ENCODE data around the gene CCDC187. TPM values are rescaled to one million over a fixed set of nuclear protein-coding genes. Genes with fewer than 3 reads are reported as not detected.

CCDC187 gene
- total RNA-seq, 6 experiments from 2014 or later: 0.09 to 0.80 (median 0.62) TPM; not detected in 3

- Histone ChIP-seq H3K36me3 (peaks cover 0 to 4% (median 0%) of the 10 kb centered on the region in 4 donors), H3K27ac (no peak overlapping the region), H3K27me3 (peaks cover 0 to 6% of the 10 kb centered on the region in 2 donors), H3K4me1 (peaks cover 0 to 26% (median 0%) of the 10 kb centered on the region in 4 donors), H3K9me3 (no peaks in the 10 kb centered on the region), H3K4me3 (no peak overlapping the region)
- intact Hi-C loops (cut with DNase I): no loop called here
- DNase-seq (no peak), ATAC-seq (no peak)
- 88% methylated on average over 6 of the region's 17 CpGs for WGBS (ENCODE audit: insufficient coverage, low coverage, low lambda C conversion rate, missing lambda C conversion rate)
- TF ChIP-seq POLR2A (IDR thresholded peaks at IDR 0.05): no peak
- no peak for TF ChIP-seq CTCF (IDR thresholded peaks at IDR 0.05)
Measured at GRCh38 chr9:136209232-136209631, 94.7 kb downstream of the CCDC187 start.

- peaks cover 0 to 26% (median 0%) of the 10 kb centered on the region in 4 donors for H3K4me1 ChIP-seq
- no peaks in the 10 kb centered on the region for H3K9me3 ChIP-seq
- no peak overlapping the region for H3K4me3 ChIP-seq
- H3K36me3 ChIP-seq: peaks cover 0 to 4% (median 0%) of the 10 kb centered on the region in 4 donors
- TF ChIP-seq CTCF (IDR thresholded peaks at IDR 0.05) (no peak), POLR2A (IDR thresholded peaks at IDR 0.05) (no peak)
- H3K27ac ChIP-seq: no peak overlapping the region
- WGBS (ENCODE audit: insufficient coverage, low coverage, low lambda C conversion rate, missing lambda C conversion rate): 91% methylated on average over 8 of the region's 17 CpGs
- no peak for DNase-seq
- no peak for ATAC-seq
- intact Hi-C loops (cut with DNase I): no loop called here
- H3K27me3 ChIP-seq: peaks cover 0 to 12% of the 10 kb centered on the region in 2 donors
Measured at GRCh38 chr9:136208675-136209074, 95.2 kb downstream of the CCDC187 start.

GRCh38 chr9:136207616-136208015, 96.3 kb downstream of the CCDC187 start:
- no peak overlapping the region for H3K27ac ChIP-seq
- DNase-seq (no peak), ATAC-seq (no peak)
- H3K9me3 ChIP-seq: no peaks in the 10 kb centered on the region
- intact Hi-C loops (cut with DNase I): no loop called here
- peaks cover 0 to 26% (median 0%) of the 10 kb centered on the region in 4 donors for H3K4me1 ChIP-seq
- peaks cover 0 to 14% of the 10 kb centered on the region in 2 donors for H3K27me3 ChIP-seq
- TF ChIP-seq POLR2A (IDR thresholded peaks at IDR 0.05): no peak
- peaks cover 0 to 4% (median 0%) of the 10 kb centered on the region in 4 donors for H3K36me3 ChIP-seq
- no CpG with 5 or more reads among the region's 9 CpGs for WGBS (ENCODE audit: insufficient coverage, low coverage, low lambda C conversion rate, missing lambda C conversion rate)
- no peak overlapping the region for H3K4me3 ChIP-seq

- no peak for TF ChIP-seq CTCF (IDR thresholded peaks at IDR 0.05)
- TF ChIP-seq POLR2A (IDR thresholded peaks at IDR 0.05): no peak
- ATAC-seq (peak; percentile 53 to 76 (median 60)), DNase-seq (no peak)
- H3K4me1 ChIP-seq: peaks cover 0 to 26% (median 0%) of the 10 kb centered on the region in 4 donors
- peaks cover 0 to 4% (median 0%) of the 10 kb centered on the region in 4 donors for H3K36me3 ChIP-seq
- H3K27me3 ChIP-seq: peaks cover 0 to 23% of the 10 kb centered on the region in 2 donors
- no peak overlapping the region for H3K4me3 ChIP-seq
- intact Hi-C loops (cut with DNase I): no loop called here
- no peaks in the 10 kb centered on the region for H3K9me3 ChIP-seq
- no peak overlapping the region for H3K27ac ChIP-seq
- 40% methylated on average over 15 of the region's 16 CpGs for WGBS (ENCODE audit: insufficient coverage, low coverage, low lambda C conversion rate, missing lambda C conversion rate)
Measured at GRCh38 chr9:136206602-136207275, 97.2 kb downstream of the CCDC187 start.

GRCh38 chr9:136205707-136205992, 98.2 kb downstream of the CCDC187 start:
- Histone ChIP-seq H3K4me1 (peaks cover 0 to 26% (median 0%) of the 10 kb centered on the region in 4 donors), H3K9me3 (no peaks in the 10 kb centered on the region), H3K4me3 (no peak overlapping the region), H3K27me3 (peaks cover 10 to 29% of the 10 kb centered on the region in 2 donors), H3K36me3 (no peaks in the 10 kb centered on the region), H3K27ac (no peak overlapping the region)
- WGBS (ENCODE audit: insufficient coverage, low coverage, low lambda C conversion rate, missing lambda C conversion rate): no CpG with 5 or more reads among the region's 5 CpGs
- DNase-seq (no peak), ATAC-seq (no peak)
- TF ChIP-seq CTCF (IDR thresholded peaks at IDR 0.05) (no peak), POLR2A (IDR thresholded peaks at IDR 0.05) (no peak)
- intact Hi-C loops (cut with DNase I): no loop called here

Measured in right lobe of liver (tissue), 6 donors.